Coronary artery (tissue), 2 donors: ENCODE data around the gene PIEZO2.

ENCODE experiments used
- DNase-seq: peaks from one replicate; pipeline ENCODE4 v3.0.0-alpha.2; 2017; ENCODE audit warnings: low spot score
- H3K27ac ChIP-seq, 2 donors: fragments of 200-600 bp; sonication (generic); one replicate each; pipeline ENCODE4 v1.5.1; 2016 to 2019
- H3K4me3 ChIP-seq: fragments of 200-600 bp; sonication (generic); 2 replicates; pipeline ENCODE4 v1.5.1; 2016; ENCODE audit warnings: mild to moderate bottlenecking, moderate library complexity
- TF ChIP-seq, protein P1 (sequence below): fragments of 200-600 bp; sonication (generic); IDR thresholded peaks from one replicate; pipeline ENCODE4 v1.5.1; 2019; ENCODE audit warnings: antibody characterized with exemption

PIEZO2 gene

DNA sequence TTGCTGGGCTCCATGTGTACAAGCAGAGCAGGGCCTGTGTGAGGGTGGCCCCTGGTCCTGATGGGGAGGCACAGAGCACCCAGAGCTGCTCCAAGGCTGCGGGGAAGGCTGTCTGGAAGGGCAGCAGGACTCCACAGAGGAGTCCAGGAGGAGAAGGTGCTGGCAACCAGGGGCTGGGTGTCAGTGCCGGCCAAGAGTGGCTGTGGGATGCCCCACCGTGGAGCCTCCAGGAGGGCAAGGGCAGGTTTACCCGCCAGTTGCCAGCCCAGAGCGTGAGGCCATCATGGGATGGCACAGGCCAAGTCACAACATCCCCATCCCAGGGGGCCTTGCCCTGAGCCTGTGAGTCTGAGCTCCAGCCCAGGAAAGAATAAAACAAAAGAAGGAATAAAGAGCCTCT lies 381.7 kb downstream of the PIEZO2 start:
- TF ChIP-seq, protein P1, sequence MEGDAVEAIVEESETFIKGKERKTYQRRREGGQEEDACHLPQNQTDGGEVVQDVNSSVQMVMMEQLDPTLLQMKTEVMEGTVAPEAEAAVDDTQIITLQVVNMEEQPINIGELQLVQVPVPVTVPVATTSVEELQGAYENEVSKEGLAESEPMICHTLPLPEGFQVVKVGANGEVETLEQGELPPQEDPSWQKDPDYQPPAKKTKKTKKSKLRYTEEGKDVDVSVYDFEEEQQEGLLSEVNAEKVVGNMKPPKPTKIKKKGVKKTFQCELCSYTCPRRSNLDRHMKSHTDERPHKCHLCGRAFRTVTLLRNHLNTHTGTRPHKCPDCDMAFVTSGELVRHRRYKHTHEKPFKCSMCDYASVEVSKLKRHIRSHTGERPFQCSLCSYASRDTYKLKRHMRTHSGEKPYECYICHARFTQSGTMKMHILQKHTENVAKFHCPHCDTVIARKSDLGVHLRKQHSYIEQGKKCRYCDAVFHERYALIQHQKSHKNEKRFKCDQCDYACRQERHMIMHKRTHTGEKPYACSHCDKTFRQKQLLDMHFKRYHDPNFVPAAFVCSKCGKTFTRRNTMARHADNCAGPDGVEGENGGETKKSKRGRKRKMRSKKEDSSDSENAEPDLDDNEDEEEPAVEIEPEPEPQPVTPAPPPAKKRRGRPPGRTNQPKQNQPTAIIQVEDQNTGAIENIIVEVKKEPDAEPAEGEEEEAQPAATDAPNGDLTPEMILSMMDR: no peak
- Histone ChIP-seq H3K4me3 (no peak overlapping the region), H3K27ac (no peak overlapping the region)
- no peak for DNase-seq

GRCh38 chr18:10760986-10761385 lies 388.4 kb downstream of the PIEZO2 start:
- H3K27ac ChIP-seq: no peak overlapping the region
- DNase-seq: no peak
- H3K4me3 ChIP-seq: no peak overlapping the region
- TF ChIP-seq, protein P1: no peak

- DNase-seq: no peak
- TF ChIP-seq, protein P1: no peak
- Histone ChIP-seq H3K4me3 (no peak overlapping the region), H3K27ac (no peak overlapping the region)
These were observed 390.1 kb downstream of the PIEZO2 start for GRCh38 chr18:10759241-10759640.

DNA sequence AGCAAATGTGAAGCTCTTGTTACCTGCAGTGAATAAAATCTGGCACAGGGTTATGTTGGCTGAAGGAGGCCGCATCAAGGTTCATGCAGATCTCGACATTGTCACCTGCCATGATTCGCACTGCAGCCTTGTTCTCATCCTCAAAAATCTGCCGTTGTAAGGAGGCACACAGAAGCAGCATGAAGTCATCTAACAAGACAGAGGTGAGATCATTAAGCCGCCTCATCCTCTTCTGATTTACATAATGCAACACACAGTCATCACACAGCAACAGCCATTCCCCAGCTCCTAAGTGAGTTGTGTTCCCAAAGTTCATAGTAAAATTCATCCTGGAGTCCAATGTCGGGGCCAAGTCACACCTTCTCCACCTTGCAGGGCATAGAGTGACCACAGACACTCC lies 391.4 kb downstream of the PIEZO2 start:
- Histone ChIP-seq H3K4me3 (no peak overlapping the region), H3K27ac (no peak overlapping the region)
- DNase-seq: no peak
- TF ChIP-seq, protein P1: no peak

DNA sequence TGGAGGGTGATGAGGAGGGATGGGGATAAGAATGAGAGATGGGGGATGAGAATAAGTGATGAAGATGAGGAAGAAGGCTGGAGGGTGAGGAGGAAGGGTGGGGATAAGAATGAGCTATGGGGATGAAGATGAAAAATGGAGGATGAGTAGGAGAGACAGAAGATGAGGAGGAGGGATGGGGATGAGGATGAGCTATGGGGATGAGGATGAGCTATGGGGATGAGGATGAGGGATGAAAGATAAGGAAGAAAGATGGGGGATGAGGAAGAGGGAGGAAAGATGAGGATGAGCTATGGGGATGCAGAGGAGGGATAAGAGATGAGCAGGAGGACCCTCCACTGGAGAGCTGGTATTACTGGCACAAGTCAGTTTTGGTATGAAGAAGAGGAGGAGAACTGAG lies 392.0 kb downstream of the PIEZO2 start:
- TF ChIP-seq, protein P1: no peak
- DNase-seq: no peak
- Histone ChIP-seq H3K4me3 (no peak overlapping the region), H3K27ac (no peak overlapping the region)

GRCh38 chr18:10755855-10756254 lies 393.5 kb downstream of the PIEZO2 start:
- TF ChIP-seq, protein P1: no peak
- no peak for DNase-seq
- H3K27ac ChIP-seq: no peak overlapping the region
- H3K4me3 ChIP-seq: no peak overlapping the region

- H3K27ac ChIP-seq: no peak overlapping the region
- DNase-seq: no peak
- no peak overlapping the region for H3K4me3 ChIP-seq
These were observed 395.2 kb downstream of the PIEZO2 start for GRCh38 chr18:10754128-10754527.

More at GRCh38 chr18:10754128-10754527, 395.2 kb downstream of the PIEZO2 start:
- TF ChIP-seq, protein P1: no peak
